Kidney (tissue), 14 donors: ENCODE results near the gene CEP20. TPM values are rescaled to one million over a fixed set of nuclear protein-coding genes. Genes with fewer than 3 reads are reported as not detected.

Source experiments
- DNase-seq, 5 donors: peaks; one replicate each; pipeline ENCODE4 v3.0.0-alpha.2; 2013 to 2020
- FAIRE-seq: peaks from 2 replicates; lab custom pipeline; 2012; peaks lifted over from hg19 to GRCh38; lab: Jason Lieb, UNC
- H3K27ac ChIP-seq, 2 donors: one replicate each; pipeline ENCODE4 v1.7.0; 2013; ENCODE audit warnings: low read depth in 2 of 2, low read length in 2 of 2, inconsistent platforms in 1 of 2
- H3K27me3 ChIP-seq: one replicate; pipeline ENCODE4 v1.7.1; 2013; ENCODE audit warnings: low read length, inconsistent platforms; ENCODE audit not compliant: control insufficient read depth, insufficient read depth
- H3K36me3 ChIP-seq, 3 donors: one replicate each; pipeline versions ENCODE4 v1.7.0 to v1.7.1; 2013; ENCODE audit warnings: low read length in 3 of 3, control low read depth in 1 of 3, inconsistent platforms in 1 of 3; ENCODE audit not compliant: insufficient read depth in 3 of 3, control insufficient read depth in 2 of 3
- H3K4me1 ChIP-seq, 3 donors: one replicate each; pipeline versions ENCODE4 v1.7.0 to v1.7.1; 2013; ENCODE audit warnings: low read length in 3 of 3, inconsistent platforms in 1 of 3, low read depth in 1 of 3; ENCODE audit not compliant: control insufficient read depth in 2 of 3, insufficient read depth in 2 of 3
- H3K4me3 ChIP-seq, 3 donors: one replicate each; pipeline versions ENCODE4 v1.7.0 to v1.8.1; 2013; ENCODE audit warnings: low read length in 3 of 3, control low read depth in 1 of 3, inconsistent platforms in 1 of 3
- H3K9ac ChIP-seq, 3 donors: one replicate each; pipeline versions ENCODE4 v1.7.0 to v1.7.1; 2013; ENCODE audit warnings: low read length in 3 of 3, control low read depth in 1 of 3, inconsistent platforms in 1 of 3
- H3K9me3 ChIP-seq, 3 donors: one replicate each; pipeline versions ENCODE4 v1.7.0 to v1.7.1; 2013; ENCODE audit warnings: low read length in 3 of 3, control low read depth in 1 of 3, inconsistent platforms in 1 of 3; ENCODE audit not compliant: control insufficient read depth in 2 of 3, insufficient read depth in 1 of 3
- CTCF ChIP-seq: IDR thresholded peaks from 3 replicates; pipeline ENCODE4 v1.5.1; 2012; ENCODE audit warnings: mild to moderate bottlenecking, moderate library complexity, borderline replicate concordance; ENCODE audit not compliant: insufficient read depth; ENCODE audit errors: extremely low read depth
- intact Hi-C: fragments of 100-400 bp; cut with DNase I; formaldehyde crosslinking; loops from one replicate; pipeline ENCODE4 v1.11.1; 2022
- polyA plus RNA-seq: library from polyadenylated mRNA; stranded (reverse); fragments of 350-450 nt; fragmentation: Illumina TruSeq; extraction: RNeasy Lipid Tissue Mini Kit (QIAGEN cat#74804); gene quantifications from one replicate; pipeline ENCODE4 v1.2.3, GENCODE V29; 2014; ENCODE audit warnings: low read depth, low replicate concordance; ENCODE audit not compliant: insufficient read depth
- total RNA-seq: library from RNA; stranded (reverse); fragmentation: NEBNext Ultra II Directional; extraction: Animal tissue kit (Norgen Biotek cat#: 25700); gene quantifications from one replicate; pipeline ENCODE4 v1.2.1, GENCODE V29; 2021
- donor health status: control.
- donor health status: control.
- donor health status: control.
- donor health status: control.
- donor health status: control.
- donor health status: DM: yes; HTN: yes; CAD: no.
- donor health status: Normal renal cell carcinoma (clear cell type).

The CEP20 gene
- total and polyA plus RNA-seq, 2 donors from 2014 or later: 24.8 to 28.9 TPM

GRCh38 chr16:15907863-15908478 lies 19.6 kb upstream of the CEP20 start:
- intact Hi-C loops: no loop called here
- FAIRE-seq (no peak), DNase-seq (no peak)
- H3K27ac ChIP-seq: no peak overlapping the region
- TF ChIP-seq CTCF: no peak
- H3K9me3 ChIP-seq: no peaks in the 10 kb centered on the region
- no peaks in the 10 kb centered on the region for H3K4me1 ChIP-seq
- H3K36me3 ChIP-seq: no peaks in the 10 kb centered on the region
- no peak overlapping the region for H3K9ac ChIP-seq
- no peak overlapping the region for H3K4me3 ChIP-seq
- H3K27me3 ChIP-seq: no peaks in the 10 kb centered on the region

GRCh38 chr16:15906439-15906838 lies 18.0 kb upstream of the CEP20 start:
- DNase-seq: no peak
- H3K4me3 ChIP-seq: no peak overlapping the region
- H3K27ac ChIP-seq: no peak overlapping the region
- no peaks in the 10 kb centered on the region for H3K27me3 ChIP-seq
- no peak for TF ChIP-seq CTCF
- H3K36me3 ChIP-seq: no peaks in the 10 kb centered on the region
- no peaks in the 10 kb centered on the region for H3K9me3 ChIP-seq
- FAIRE-seq: no peak
- no peak overlapping the region for H3K9ac ChIP-seq
- intact Hi-C loops: no loop called here
- no peaks in the 10 kb centered on the region for H3K4me1 ChIP-seq

- TF ChIP-seq CTCF: no peak
- Histone ChIP-seq H3K27me3 (no peaks in the 10 kb centered on the region), H3K4me1 (no peaks in the 10 kb centered on the region), H3K4me3 (no peak overlapping the region), H3K36me3 (no peaks in the 10 kb centered on the region), H3K27ac (no peak overlapping the region), H3K9me3 (no peaks in the 10 kb centered on the region), H3K9ac (no peak overlapping the region)
- no peak for DNase-seq
- FAIRE-seq: no peak
- intact Hi-C loops: no loop called here
These were observed 15.6 kb upstream of the CEP20 start for GRCh38 chr16:15903960-15904359.
